Eye (tissue), 1 donor: ENCODE results near the gene IRX4.

ENCODE experiments used
- DNase-seq: peaks from one replicate; pipeline ENCODE4 v3.0.0-alpha.2; 2015

The IRX4 gene

GRCh38 chr5:1890296-1890695 lies 7.6 kb upstream of the IRX4 start:
- no peak for DNase-seq

GRCh38 chr5:1889321-1890065 lies 6.8 kb upstream of the IRX4 start:
- DNase-seq = no peak

- DNase-seq = no peak
Observed at GRCh38 chr5:1888541-1889251, 6.0 kb upstream of the IRX4 start.

DNA sequence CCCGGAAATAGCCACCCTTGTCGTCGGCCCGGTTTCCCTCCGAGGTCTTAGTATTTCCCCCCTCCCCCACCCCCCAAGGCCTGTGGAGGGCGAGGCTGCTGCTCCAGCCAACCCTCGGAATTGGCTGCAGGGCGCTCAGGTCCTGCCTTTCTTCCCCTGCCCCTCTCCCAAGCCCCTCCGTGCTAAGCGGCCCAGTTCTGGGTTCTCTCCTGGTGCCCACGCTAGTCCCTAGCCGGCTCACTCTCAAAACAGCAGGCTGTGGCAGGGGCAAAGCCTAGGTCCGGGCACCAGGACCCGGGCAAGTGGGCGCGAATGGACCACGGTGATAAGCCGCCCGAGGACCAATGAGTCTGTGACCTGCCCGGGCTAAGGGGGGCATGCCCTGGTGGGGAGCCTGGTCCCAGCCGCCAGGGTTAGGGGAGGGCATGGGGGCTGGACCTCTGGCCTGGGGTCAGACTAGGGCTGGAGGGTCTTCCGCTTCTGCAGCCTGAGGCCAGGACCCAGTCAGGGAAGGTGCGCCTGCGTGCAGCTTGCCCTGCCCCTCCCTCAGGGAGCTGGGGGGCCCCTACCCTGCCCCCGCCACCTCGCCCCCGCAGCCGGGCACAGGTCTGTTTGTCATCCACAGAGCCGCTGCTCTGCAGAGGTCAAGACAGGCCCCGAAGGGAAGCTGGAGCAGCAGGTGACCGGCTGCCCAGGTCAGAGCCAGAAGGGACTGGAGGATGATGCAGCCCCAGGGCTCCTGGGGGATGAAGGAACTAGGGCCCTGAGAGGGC lies 5.0 kb upstream of the IRX4 start:
- no peak for DNase-seq

GRCh38 chr5:1886846-1887587 lies 4.3 kb upstream of the IRX4 start:
- peak; percentile 45 for DNase-seq

DNA sequence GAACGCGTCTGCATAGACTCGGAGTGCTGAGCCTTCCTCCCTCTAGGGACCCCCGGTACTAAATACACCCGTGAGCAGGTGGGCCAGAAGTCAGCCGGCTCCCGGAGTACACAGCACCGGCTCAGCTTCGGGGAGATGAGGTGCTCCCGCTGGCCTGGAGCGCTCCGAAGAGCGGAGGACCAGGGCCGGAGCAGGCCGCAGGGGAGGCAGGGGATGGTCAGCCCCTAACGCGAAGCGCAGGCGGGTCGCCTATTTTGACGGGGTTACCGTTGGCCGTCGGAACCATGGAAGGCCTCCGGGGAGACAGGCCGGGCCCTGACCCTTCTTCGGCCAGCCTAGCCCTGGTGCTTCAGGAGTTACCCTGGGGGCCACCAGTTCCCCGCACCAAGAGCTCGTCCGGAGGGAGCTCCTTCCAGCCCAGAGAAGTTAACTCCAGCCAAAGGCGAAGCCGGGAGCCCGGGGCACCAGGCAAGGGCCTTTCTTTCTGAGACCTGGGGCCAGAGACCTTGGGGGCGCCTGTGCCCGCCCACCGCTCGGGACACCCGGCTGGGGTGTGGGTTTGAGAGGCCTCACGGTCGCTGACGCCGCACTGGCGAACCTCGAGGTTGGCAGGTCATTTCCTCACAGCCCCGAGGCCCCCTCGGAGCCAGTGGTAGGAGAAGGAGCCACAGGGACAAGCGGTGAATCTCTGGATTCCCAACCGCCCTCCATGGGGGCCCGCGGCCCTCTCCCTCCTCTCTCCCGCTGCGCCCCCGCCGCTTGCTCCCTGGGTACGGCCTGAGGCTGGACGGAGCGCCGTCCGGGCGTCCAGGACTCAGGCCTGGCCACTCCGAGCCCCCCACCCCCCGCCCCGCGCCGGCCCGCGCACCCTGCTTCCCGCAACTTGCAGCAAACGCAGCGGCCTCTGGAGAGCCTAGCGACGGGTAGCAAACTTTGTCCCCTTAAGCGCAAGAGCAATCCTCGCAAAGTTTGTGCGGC lies 3.4 kb upstream of the IRX4 start:
- peak; percentile 48 for DNase-seq

DNA sequence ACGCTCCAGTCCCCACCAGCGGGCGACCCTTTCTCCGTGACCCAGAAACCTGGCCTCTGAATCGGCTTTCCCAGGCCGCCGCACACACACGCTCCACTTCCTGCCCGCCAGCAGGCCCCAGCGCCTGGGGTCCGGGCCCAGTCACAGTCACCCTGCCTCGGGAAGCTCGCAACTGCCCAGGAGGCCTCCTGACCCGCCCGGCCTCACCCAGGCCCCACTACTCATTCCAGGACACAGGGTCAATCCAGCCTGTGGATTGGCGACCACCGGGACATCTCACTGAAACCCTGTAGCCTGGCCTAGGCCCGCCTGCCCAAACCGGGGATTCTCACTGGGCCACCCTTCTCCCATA lies 2.7 kb upstream of the IRX4 start:
- no peak for DNase-seq

DNA sequence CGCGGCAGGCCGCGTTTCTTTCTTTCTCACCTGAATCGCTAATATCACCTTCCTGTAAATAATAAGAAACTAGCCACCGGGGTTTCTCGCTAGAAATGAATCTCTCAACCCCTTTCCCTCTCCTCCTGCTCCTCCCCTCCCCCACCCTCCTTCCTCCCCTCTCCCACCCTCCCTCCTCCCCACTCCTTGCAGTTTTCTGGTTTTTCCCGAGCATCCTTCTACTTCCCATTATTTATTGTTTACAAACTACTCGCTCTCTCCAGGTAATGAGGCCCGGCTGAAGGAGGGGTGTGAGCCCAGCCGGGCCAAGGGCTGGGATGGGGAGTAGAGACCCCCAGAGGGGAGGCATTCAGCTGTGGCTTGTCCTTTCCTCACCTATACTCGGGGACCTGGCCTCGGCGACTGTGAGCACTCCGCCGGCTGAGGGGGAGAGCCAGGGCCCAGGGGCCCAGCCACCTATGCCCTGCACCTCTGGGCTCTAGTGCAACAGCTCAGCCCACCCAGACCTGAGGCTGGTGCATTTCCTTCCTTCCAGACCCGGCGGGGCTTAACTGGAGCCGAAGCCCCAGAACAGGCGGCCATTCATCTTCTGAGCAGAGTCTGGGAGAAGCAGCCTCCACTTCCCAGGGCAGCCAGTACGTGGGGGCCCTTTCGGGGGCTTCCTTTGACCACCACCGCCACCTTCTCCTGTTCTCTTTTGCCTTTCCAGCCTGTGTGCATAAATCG lies 2.1 kb upstream of the IRX4 start:
- peak; percentile 73 for DNase-seq

GRCh38 chr5:1883925-1884677 lies 1.4 kb upstream of the IRX4 start:
- DNase-seq = peak; percentile 60

DNA sequence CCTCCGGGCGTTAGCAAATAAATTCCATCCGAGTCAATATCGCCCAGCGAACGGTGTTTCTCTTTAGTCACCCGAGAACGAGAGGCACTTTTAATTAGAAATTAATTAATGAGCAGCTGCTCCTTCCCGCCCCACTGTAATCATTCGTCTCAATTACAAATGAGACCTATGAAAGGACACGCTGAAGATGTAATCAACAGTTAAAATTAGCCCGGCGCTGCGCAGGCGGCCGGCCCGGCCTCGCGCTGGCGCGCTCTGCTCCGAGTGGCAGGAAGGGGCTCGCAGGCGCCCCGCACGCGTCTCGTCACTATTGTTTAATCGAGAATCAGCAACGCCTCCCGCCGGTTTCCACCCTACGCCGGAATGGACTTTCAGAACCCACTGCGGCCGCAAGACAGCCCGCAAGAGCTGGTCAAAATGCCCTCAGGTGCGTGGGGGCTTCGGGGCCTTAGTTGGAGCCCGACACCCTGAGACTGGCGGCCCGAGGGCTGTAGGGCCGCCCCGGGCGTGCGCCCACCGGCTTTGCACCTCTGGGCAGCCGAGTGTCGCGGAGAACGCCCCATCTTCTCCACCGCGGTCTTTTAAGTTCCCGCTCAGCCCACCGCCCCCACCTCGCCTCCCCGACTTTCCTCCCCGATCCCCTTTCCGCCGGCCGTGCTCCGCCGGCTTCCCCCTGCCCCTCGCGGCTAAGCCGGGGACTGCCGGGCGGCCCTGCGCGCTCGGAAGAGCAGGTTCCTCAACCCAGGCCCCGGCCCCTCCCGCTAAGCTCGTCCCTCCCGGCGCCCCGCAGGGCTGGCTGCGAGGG lies 597 bp upstream of the IRX4 start:
- peak; percentile 74 for DNase-seq

- DNase-seq = peak; percentile 42
Observed at GRCh38 chr5:1881731-1882336, 891 bp downstream of the IRX4 start.

GRCh38 chr5:1881098-1881572 lies 1.6 kb downstream of the IRX4 start:
- DNase-seq = peak; percentile 29

- DNase-seq = no peak
Observed at GRCh38 chr5:1880377-1881025, 2.2 kb downstream of the IRX4 start.

DNA sequence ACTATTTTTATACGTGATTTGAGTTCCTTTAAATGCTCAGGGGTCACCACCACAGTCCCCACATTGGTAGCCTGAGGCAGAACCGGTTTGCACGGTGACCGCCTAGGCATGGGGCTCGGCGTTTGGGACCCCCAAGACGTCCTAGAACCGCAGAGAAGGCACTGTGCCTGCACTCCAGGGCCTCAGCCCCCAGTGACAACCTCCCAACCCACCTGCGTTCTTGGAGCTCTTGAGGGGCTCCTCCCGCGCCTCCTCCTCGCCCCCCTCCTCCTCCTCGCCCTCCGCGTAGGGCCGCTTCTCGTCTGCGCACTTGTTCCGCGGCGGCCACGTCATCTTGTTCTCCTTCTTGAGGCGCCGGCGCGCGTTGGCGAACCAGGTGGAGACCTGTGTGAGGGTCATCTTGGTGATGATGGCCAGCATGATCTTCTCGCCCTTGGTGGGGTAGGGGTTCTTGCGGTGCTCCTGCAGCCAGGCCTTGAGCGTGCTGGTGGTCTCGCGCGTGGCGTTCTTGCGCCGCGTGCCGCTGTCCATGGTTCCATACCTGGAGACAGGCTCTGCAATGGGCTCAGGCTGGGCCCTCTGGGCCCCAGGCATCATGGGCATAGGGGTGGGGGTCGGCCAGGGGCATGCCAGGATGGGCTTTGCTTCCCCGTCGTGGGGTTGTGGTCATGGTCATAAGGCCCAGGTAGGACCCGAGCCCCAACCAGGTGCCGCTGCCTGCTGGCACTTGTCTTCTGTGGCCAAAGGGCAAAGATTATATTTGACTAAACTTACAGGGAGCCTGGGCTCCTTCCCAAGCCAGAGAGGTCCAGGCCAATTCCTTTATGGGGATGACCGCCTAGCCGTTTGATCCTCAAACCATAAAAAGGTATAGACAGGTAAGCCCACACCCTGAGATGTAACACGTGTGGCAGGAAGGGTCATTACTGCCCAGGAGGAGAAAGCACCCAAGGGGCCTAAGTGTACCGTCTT lies 3.1 kb downstream of the IRX4 start:
- peak; percentile 24 for DNase-seq

DNA sequence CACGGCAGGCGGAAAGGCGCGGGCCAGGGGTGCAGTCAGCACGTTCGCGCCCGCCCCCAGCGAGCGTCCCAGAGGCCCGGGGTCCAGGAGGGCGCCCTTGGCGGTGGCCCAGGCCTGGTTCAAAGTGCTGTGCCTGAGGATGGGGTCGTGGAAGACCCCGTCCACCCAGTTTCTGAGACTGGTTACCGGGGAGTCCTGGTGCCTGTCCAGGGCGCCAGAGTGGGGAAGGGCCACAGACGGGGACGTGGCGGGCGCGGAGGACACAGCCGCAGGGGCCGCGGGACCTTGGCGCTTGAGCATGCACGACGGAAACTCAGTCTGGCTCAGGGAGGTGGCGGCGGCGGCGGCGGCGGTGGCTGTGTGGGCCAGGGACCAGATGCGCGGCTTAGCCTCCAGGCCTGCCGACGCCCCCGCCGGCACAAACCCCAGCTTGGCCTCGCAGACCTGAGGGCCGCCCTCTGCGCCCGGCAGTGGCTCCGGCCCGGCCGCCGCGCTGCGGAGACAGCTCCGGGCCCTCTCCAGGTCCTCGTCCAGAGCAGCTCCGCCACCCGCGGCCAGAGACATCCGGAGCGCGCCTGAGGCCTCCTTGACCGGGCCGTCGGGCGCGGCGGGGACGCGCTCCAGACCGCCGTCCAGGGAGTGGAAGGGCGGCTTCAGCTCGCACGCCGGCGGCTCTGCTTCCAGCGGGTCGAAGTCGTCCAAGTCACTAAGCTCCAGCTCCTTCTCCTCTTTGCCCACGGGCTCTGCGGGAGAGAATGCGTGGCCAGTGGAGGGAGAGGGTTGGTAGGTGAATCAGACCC lies 4.5 kb downstream of the IRX4 start:
- DNase-seq = peak; percentile 45
